Measurements from ENCODE around the gene TMEM123.

TMEM123 gene

DNA sequence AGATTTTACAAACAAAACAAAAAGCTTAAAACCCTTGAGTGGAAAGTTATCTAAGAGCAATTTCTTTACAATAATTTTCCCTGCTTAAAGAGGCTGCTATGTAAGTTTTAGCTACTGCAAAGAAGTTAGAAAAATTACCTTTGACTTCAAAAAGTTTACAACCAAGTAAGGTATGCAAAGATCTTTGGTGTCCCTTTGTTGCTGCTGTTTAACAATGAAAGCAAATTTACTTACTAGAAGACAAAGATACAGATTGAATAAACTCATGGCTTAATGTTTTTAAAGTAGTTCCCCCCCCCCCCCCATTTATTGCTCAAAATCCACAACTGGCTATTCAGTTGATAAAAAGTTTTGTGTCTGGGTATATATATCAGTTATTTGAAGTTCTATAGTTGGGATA lies 26.0 kb downstream of the TMEM123 start:
- no peak overlapping the region for H3K4me3 ChIP-seq (ENCODE audit: insufficient read depth, low read length, poor library complexity, severe bottlenecking)
- H3K9me2 ChIP-seq (replicated peaks; ENCODE audit: insufficient read depth, low read length), result no peaks in the 10 kb centered on the region
- H3K27ac ChIP-seq (ENCODE audit: low read depth, low read length), result no peak overlapping the region
- no peak overlapping the region for H2AFZ ChIP-seq (ENCODE audit: low read depth, low read length, severe bottlenecking)
- H3K9ac ChIP-seq (ENCODE audit: low read length), result no peak overlapping the region
- 0 out of 2 replicates have a peak, but pooled peaks cover 3% of the 10 kb centered on the region for H3K9me3 ChIP-seq (ENCODE audit: insufficient read depth, low read length)
- H3F3A ChIP-seq (ENCODE audit: insufficient read depth), result peaks cover 56% of the 10 kb centered on the region
- TF ChIP-seq EZH2phosphoT487 (conservative IDR thresholded peaks at IDR 0.05; ENCODE audit: low read length), result no peak
- TF ChIP-seq CTCF (IDR thresholded peaks at IDR 0.05; ENCODE audit: insufficient read depth, low read length, poor library complexity, severe bottlenecking), result no peak
- H3K36me3 ChIP-seq (ENCODE audit: low read length), result peaks cover 18% of the 10 kb centered on the region
- no peaks in the 10 kb centered on the region for H3K27me3 ChIP-seq (ENCODE audit: low read length)
- no peak overlapping the region for H3K4me2 ChIP-seq (ENCODE audit: low read depth, low read length, poor library complexity, severe bottlenecking)
- H3K79me2 ChIP-seq (ENCODE audit: insufficient read depth, low read length), result peaks cover 92% of the 10 kb centered on the region
- H4K20me1 ChIP-seq (ENCODE audit: low read depth, low read length), result peaks cover 12% of the 10 kb centered on the region; the same call in 1 of the 2 replicates

GRCh38 chr11:102426000-102426399 lies 26.6 kb downstream of the TMEM123 start:
- peaks cover 94% of the 10 kb centered on the region for H3K79me2 ChIP-seq (ENCODE audit: insufficient read depth, low read length)
- H3K4me2 ChIP-seq (ENCODE audit: low read depth, low read length, poor library complexity, severe bottlenecking), result no peak overlapping the region
- H3K27ac ChIP-seq (ENCODE audit: low read depth, low read length), result no peak overlapping the region
- H3K4me3 ChIP-seq (ENCODE audit: insufficient read depth, low read length, poor library complexity, severe bottlenecking), result no peak overlapping the region
- H4K20me1 ChIP-seq (ENCODE audit: low read depth, low read length), result peaks cover 12% of the 10 kb centered on the region; the same call in 1 of the 2 replicates
- TF ChIP-seq EZH2phosphoT487 (conservative IDR thresholded peaks at IDR 0.05; ENCODE audit: low read length), result no peak
- TF ChIP-seq CTCF (IDR thresholded peaks at IDR 0.05; ENCODE audit: insufficient read depth, low read length, poor library complexity, severe bottlenecking), result no peak
- no peak overlapping the region for H2AFZ ChIP-seq (ENCODE audit: low read depth, low read length, severe bottlenecking)
- no peaks in the 10 kb centered on the region for H3K9me2 ChIP-seq (replicated peaks; ENCODE audit: insufficient read depth, low read length)
- no peaks in the 10 kb centered on the region for H3K27me3 ChIP-seq (ENCODE audit: low read length)
- H3F3A ChIP-seq (ENCODE audit: insufficient read depth), result peaks cover 56% of the 10 kb centered on the region
- no peak overlapping the region for H3K9ac ChIP-seq (ENCODE audit: low read length)
- H3K36me3 ChIP-seq (ENCODE audit: low read length), result peaks cover 13% of the 10 kb centered on the region; the same call in 1 of the 2 replicates
- no peaks in the 10 kb centered on the region for H3K9me3 ChIP-seq (ENCODE audit: insufficient read depth, low read length)

DNA sequence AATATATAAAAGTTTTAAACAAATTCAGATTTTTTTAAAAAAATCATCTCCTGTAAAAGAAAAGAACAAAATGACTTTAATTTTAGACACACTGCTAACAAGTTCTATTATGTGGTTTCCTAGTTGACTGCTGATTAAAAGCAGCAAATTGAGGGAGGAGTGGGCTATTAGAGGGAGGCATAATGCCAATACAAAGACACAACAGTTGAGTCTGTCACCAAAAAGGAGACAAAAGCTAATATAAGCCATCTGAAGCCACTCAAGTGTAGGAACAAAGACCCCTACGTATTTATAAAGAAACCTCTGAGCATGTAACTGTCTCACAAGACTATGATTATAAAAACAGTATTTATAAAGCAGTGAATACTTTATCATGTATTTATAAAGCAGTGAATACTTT lies 28.6 kb downstream of the TMEM123 start:
- Histone ChIP-seq H3K9ac (ENCODE audit: low read length) (no peak overlapping the region), H3K27me3 (ENCODE audit: low read length) (no peaks in the 10 kb centered on the region), H3K27ac (ENCODE audit: low read depth, low read length) (peak overlapping the region; percentile 61), H3F3A (ENCODE audit: insufficient read depth) (peaks cover 36% of the 10 kb centered on the region), H3K4me2 (ENCODE audit: low read depth, low read length, poor library complexity, severe bottlenecking) (peak overlapping the region; percentile 11), H3K79me2 (ENCODE audit: insufficient read depth, low read length) (peaks cover 100% of the 10 kb centered on the region), H3K36me3 (ENCODE audit: low read length) (peaks cover 18% of the 10 kb centered on the region), H3K9me2 (replicated peaks; ENCODE audit: insufficient read depth, low read length) (no peaks in the 10 kb centered on the region), H4K20me1 (ENCODE audit: low read depth, low read length) (peaks cover 12% of the 10 kb centered on the region; the same call in 1 of the 2 replicates), H2AFZ (ENCODE audit: low read depth, low read length, severe bottlenecking) (no peak overlapping the region), H3K4me3 (ENCODE audit: insufficient read depth, low read length, poor library complexity, severe bottlenecking) (no peak overlapping the region), H3K9me3 (ENCODE audit: insufficient read depth, low read length) (no peaks in the 10 kb centered on the region)
- no peak for TF ChIP-seq CTCF (IDR thresholded peaks at IDR 0.05; ENCODE audit: insufficient read depth, low read length, poor library complexity, severe bottlenecking)
- TF ChIP-seq EZH2phosphoT487 (conservative IDR thresholded peaks at IDR 0.05; ENCODE audit: low read length), result no peak

Measured in SU-DHL-6 (cell line).